ENCODE data around the gene MSI2. TPM values are rescaled to one million over a fixed set of nuclear protein-coding genes. Genes with fewer than 3 reads are reported as not detected.

Gene MSI2
- total and polyA plus RNA-seq, 2 experiments from 2014 or later: 4.3 to 17.9 TPM

GRCh38 chr17:57487573-57487972 lies 231.2 kb downstream of the MSI2 start:
- TF ChIP-seq EZH2phosphoT487 (IDR thresholded peaks at IDR 0.05; ENCODE audit: insufficient read depth, low read depth) (no peak), EZH2 (IDR thresholded peaks at IDR 0.05; ENCODE audit: insufficient read depth, poor library complexity, severe bottlenecking) (no peak)
- H3K9me3 ChIP-seq (ENCODE audit: low read depth): no peaks in the 10 kb centered on the region
- peaks cover 18% of the 10 kb centered on the region for H3F3A ChIP-seq (ENCODE audit: insufficient read depth)
- no peak overlapping the region for H3K27ac ChIP-seq
- WGBS, 2 experiments (ENCODE audit: low coverage in 1 of 2, low lambda C conversion rate in 2 of 2, missing lambda C conversion rate in 2 of 2): 69 to 72% methylated on average over 5 of the region's 5 CpGs
- H3K4me2 ChIP-seq (ENCODE audit: unreplicated experiment): no peak overlapping the region
- H3K9ac ChIP-seq: no peak overlapping the region
- DNase-seq: no peak
- H3K36me3 ChIP-seq (ENCODE audit: low read depth): no peaks in the 10 kb centered on the region
- no peaks in the 10 kb centered on the region for H3K27me3 ChIP-seq (replicated peaks; ENCODE audit: insufficient read depth)
- H2AFZ ChIP-seq: no peak overlapping the region
- in situ Hi-C loops (cut with MboI): no loop called here
- no peak overlapping the region for H3K4me3 ChIP-seq
- peaks cover 28% of the 10 kb centered on the region for H3K4me1 ChIP-seq (ENCODE audit: insufficient read depth)
- H3K9me2 ChIP-seq (ENCODE audit: insufficient read depth): no peaks in the 10 kb centered on the region
- H4K20me1 ChIP-seq (ENCODE audit: insufficient read depth): no peaks in the 10 kb centered on the region
- H3K79me2 ChIP-seq (ENCODE audit: insufficient read depth): no peaks in the 10 kb centered on the region

GRCh38 chr17:57488856-57489255 lies 232.5 kb downstream of the MSI2 start:
- TF ChIP-seq EZH2phosphoT487 (IDR thresholded peaks at IDR 0.05; ENCODE audit: insufficient read depth, low read depth): no peak
- TF ChIP-seq EZH2 (IDR thresholded peaks at IDR 0.05; ENCODE audit: insufficient read depth, poor library complexity, severe bottlenecking): no peak
- Histone ChIP-seq H3K4me3 (no peak overlapping the region), H3K27me3 (replicated peaks; ENCODE audit: insufficient read depth) (no peaks in the 10 kb centered on the region), H3K79me2 (ENCODE audit: insufficient read depth) (no peaks in the 10 kb centered on the region), H4K20me1 (ENCODE audit: insufficient read depth) (no peaks in the 10 kb centered on the region), H3F3A (ENCODE audit: insufficient read depth) (peaks cover 10% of the 10 kb centered on the region), H3K36me3 (ENCODE audit: low read depth) (no peaks in the 10 kb centered on the region), H3K4me1 (ENCODE audit: insufficient read depth) (peaks cover 15% of the 10 kb centered on the region), H3K27ac (no peak overlapping the region), H3K9me2 (ENCODE audit: insufficient read depth) (no peaks in the 10 kb centered on the region), H2AFZ (no peak overlapping the region), H3K4me2 (ENCODE audit: unreplicated experiment) (no peak overlapping the region), H3K9me3 (ENCODE audit: low read depth) (no peaks in the 10 kb centered on the region), H3K9ac (no peak overlapping the region)
- in situ Hi-C loops (cut with MboI): no loop called here
- 66 to 68% methylated on average over 9 of the region's 9 CpGs for WGBS, 2 experiments (ENCODE audit: low coverage in 1 of 2, low lambda C conversion rate in 2 of 2, missing lambda C conversion rate in 2 of 2)
- no peak for DNase-seq

- no peaks in the 10 kb centered on the region for H3K9me2 ChIP-seq (ENCODE audit: insufficient read depth)
- no peak overlapping the region for H3K4me3 ChIP-seq
- WGBS, 2 experiments (ENCODE audit: low coverage in 1 of 2, low lambda C conversion rate in 2 of 2, missing lambda C conversion rate in 2 of 2): 94 to 100% methylated on average over 2 to 4 of the region's 4 CpGs
- no peak overlapping the region for H2AFZ ChIP-seq
- in situ Hi-C loops (cut with MboI): no loop called here
- H3K4me1 ChIP-seq (ENCODE audit: insufficient read depth): peaks cover 11% of the 10 kb centered on the region
- H3K4me2 ChIP-seq (ENCODE audit: unreplicated experiment): no peak overlapping the region
- no peak overlapping the region for H3K9ac ChIP-seq
- no peaks in the 10 kb centered on the region for H3K79me2 ChIP-seq (ENCODE audit: insufficient read depth)
- TF ChIP-seq EZH2 (IDR thresholded peaks at IDR 0.05; ENCODE audit: insufficient read depth, poor library complexity, severe bottlenecking): no peak
- TF ChIP-seq EZH2phosphoT487 (IDR thresholded peaks at IDR 0.05; ENCODE audit: insufficient read depth, low read depth): no peak
- no peaks in the 10 kb centered on the region for H3K36me3 ChIP-seq (ENCODE audit: low read depth)
- no peaks in the 10 kb centered on the region for H3K9me3 ChIP-seq (ENCODE audit: low read depth)
- peaks cover 10% of the 10 kb centered on the region for H3F3A ChIP-seq (ENCODE audit: insufficient read depth)
- H4K20me1 ChIP-seq (ENCODE audit: insufficient read depth): no peaks in the 10 kb centered on the region
- no peaks in the 10 kb centered on the region for H3K27me3 ChIP-seq (replicated peaks; ENCODE audit: insufficient read depth)
- DNase-seq: no peak
- H3K27ac ChIP-seq: no peak overlapping the region
Observed at GRCh38 chr17:57489321-57489720, 233.0 kb downstream of the MSI2 start.

- Histone ChIP-seq H3K9me2 (ENCODE audit: insufficient read depth) (no peaks in the 10 kb centered on the region), H4K20me1 (ENCODE audit: insufficient read depth) (no peaks in the 10 kb centered on the region), H3K4me1 (ENCODE audit: insufficient read depth) (peaks cover under 1% of the 10 kb centered on the region), H3K4me2 (ENCODE audit: unreplicated experiment) (no peak overlapping the region), H3K36me3 (ENCODE audit: low read depth) (no peaks in the 10 kb centered on the region), H3K4me3 (no peak overlapping the region), H3K9me3 (ENCODE audit: low read depth) (no peaks in the 10 kb centered on the region), H3F3A (ENCODE audit: insufficient read depth) (peaks cover under 1% of the 10 kb centered on the region), H3K9ac (no peak overlapping the region), H3K79me2 (ENCODE audit: insufficient read depth) (no peaks in the 10 kb centered on the region), H3K27ac (no peak overlapping the region), H3K27me3 (replicated peaks; ENCODE audit: insufficient read depth) (no peaks in the 10 kb centered on the region), H2AFZ (no peak overlapping the region)
- in situ Hi-C loops (cut with MboI): no loop called here
- no peak for DNase-seq
- 62 to 72% methylated on average over 4 of the region's 4 CpGs for WGBS, 2 experiments (ENCODE audit: low coverage in 1 of 2, low lambda C conversion rate in 2 of 2, missing lambda C conversion rate in 2 of 2)
- TF ChIP-seq EZH2phosphoT487 (IDR thresholded peaks at IDR 0.05; ENCODE audit: insufficient read depth, low read depth) (no peak), EZH2 (IDR thresholded peaks at IDR 0.05; ENCODE audit: insufficient read depth, poor library complexity, severe bottlenecking) (no peak)
Observed at GRCh38 chr17:57490111-57490845, 234.0 kb downstream of the MSI2 start.

Measured in GM23248 (cell line).